Measurements from ENCODE around the gene SH3RF3. TPM values are rescaled to one million over a fixed set of nuclear protein-coding genes. Genes with fewer than 3 reads are reported as not detected.
A peak's percentile ranks its signal among the peaks of the same experiment; 100 is the strongest.

SH3RF3 gene
- total RNA-seq, 1 experiment from 2014 or later: 21.7 TPM

DNA sequence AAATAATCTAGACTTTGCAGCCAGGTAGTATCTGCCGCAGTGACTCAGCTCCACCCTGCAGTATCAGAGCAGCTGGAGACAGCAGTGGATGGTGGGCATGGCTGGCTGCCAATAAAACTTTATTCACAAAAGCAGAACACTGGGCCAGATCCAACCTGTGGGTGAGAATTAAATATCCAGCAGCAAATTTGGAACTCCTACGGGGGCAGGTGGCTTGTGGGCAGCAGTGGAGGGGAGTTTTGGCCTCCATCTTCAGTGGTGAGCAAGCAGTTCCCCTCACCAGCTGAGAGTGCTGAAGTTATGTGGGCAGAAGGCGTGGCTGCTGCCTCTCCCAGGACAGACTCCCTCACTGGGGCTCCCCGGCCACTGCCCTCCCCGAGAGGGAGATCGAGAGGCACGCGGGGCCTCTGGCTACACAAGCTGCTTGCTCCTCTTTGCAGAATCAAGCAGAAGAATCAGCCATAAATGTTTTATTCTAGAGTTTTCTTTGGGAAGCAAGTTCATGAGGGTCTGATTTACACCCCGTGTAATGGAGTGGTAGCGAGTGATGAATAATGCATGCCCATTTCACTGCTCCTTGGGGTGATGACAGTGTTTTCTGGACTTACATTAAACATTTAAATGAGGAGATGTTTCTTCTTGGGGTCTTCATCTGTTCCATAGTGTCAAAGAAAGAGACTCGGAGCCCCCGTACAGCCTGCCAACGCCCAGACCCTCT, 280.5 kb downstream of the SH3RF3 start:
- peak; percentile 25 for DNase-seq (ENCODE audit: unreplicated experiment)
- H3K9me3 Mint-ChIP-seq (ENCODE audit: unreplicated experiment): no peaks in the 10 kb centered on the region
- no peak overlapping the region for H3K4me3 Mint-ChIP-seq (ENCODE audit: unreplicated experiment)
- H3K27me3 Mint-ChIP-seq (ENCODE audit: insufficient read depth, unreplicated experiment): no peaks in the 10 kb centered on the region
- H3K4me1 Mint-ChIP-seq (ENCODE audit: insufficient read depth, unreplicated experiment): peaks cover 18% of the 10 kb centered on the region
- intact Hi-C loops (cut with micrococcal nuclease): loop anchor here (5.0 kb wide), 1 partner anchor 282 kb away; the partner anchor contains the start of gene SH3RF3
- no peak overlapping the region for H3K27ac Mint-ChIP-seq (ENCODE audit: low read depth, unreplicated experiment)
- POLR2A ChIA-PET: no interaction called here
- TF ChIP-seq, protein P1, sequence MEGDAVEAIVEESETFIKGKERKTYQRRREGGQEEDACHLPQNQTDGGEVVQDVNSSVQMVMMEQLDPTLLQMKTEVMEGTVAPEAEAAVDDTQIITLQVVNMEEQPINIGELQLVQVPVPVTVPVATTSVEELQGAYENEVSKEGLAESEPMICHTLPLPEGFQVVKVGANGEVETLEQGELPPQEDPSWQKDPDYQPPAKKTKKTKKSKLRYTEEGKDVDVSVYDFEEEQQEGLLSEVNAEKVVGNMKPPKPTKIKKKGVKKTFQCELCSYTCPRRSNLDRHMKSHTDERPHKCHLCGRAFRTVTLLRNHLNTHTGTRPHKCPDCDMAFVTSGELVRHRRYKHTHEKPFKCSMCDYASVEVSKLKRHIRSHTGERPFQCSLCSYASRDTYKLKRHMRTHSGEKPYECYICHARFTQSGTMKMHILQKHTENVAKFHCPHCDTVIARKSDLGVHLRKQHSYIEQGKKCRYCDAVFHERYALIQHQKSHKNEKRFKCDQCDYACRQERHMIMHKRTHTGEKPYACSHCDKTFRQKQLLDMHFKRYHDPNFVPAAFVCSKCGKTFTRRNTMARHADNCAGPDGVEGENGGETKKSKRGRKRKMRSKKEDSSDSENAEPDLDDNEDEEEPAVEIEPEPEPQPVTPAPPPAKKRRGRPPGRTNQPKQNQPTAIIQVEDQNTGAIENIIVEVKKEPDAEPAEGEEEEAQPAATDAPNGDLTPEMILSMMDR (IDR thresholded peaks at IDR 0.05; ENCODE audit: unreplicated experiment): no peak
- CTCF ChIA-PET: interaction anchor here (0.5 to 1.2 kb wide), 3 partner anchors 14 to 238 kb away, joined by 3 to 5 read pairs (median 3); no protein-coding TSS in a partner anchor
- no TSS peak for BruUV-seq (replicated peaks)
- H3K36me3 Mint-ChIP-seq (ENCODE audit: insufficient read depth, unreplicated experiment): peaks cover 19% of the 10 kb centered on the region

DNA sequence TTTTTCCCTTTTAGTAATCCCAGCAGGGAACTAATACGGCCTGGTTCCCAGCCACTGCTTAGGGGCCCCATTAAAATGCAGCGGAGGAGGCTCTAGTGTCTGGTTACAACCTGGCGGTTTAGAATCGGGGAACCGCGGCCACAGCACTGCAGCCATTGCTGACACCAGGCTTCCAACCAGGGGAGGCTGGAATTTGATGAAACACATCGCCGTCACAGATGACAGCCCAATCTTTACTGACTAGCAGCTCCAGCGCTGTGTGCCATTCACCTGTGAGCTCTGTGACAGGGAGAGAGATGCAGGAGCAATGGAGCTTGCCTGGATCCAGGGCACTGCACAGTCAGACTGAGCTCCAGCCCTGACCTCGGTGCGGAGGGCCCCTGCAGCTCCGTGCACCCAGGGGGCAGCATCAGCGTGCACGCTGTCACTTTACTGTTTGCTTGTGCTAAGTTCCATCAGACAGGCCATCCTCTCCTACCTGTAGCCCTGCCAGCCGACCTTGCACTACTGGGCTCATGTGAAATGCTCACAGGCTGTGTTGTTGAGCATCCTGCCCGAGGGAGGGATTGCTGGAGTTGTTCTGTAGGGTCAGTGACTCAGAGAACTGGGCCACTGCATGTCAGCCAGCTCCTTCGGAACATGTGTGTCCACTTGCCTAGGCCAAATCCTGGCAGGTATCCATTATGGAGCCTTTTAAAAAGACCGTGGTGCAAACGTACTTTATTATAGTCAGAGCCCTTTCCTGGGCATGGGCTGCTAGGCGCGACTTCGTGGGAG, 281.2 kb downstream of the SH3RF3 start:
- no TSS peak for BruUV-seq (replicated peaks)
- no peak for DNase-seq (ENCODE audit: unreplicated experiment)
- Mint-ChIP-seq H3K27ac (ENCODE audit: low read depth, unreplicated experiment) (no peak overlapping the region), H3K36me3 (ENCODE audit: insufficient read depth, unreplicated experiment) (peaks cover 24% of the 10 kb centered on the region), H3K4me3 (ENCODE audit: unreplicated experiment) (no peak overlapping the region), H3K27me3 (ENCODE audit: insufficient read depth, unreplicated experiment) (no peaks in the 10 kb centered on the region), H3K4me1 (ENCODE audit: insufficient read depth, unreplicated experiment) (peaks cover 13% of the 10 kb centered on the region), H3K9me3 (ENCODE audit: unreplicated experiment) (no peaks in the 10 kb centered on the region)
- CTCF ChIA-PET: interaction anchor here (0.5 kb wide), 1 partner anchor 99 kb away, joined by 3 read pairs; no protein-coding TSS in a partner anchor
- intact Hi-C loops (cut with micrococcal nuclease): no loop called here
- POLR2A ChIA-PET: no interaction called here
- TF ChIP-seq, protein P1 (IDR thresholded peaks at IDR 0.05; ENCODE audit: unreplicated experiment): no peak

DNA sequence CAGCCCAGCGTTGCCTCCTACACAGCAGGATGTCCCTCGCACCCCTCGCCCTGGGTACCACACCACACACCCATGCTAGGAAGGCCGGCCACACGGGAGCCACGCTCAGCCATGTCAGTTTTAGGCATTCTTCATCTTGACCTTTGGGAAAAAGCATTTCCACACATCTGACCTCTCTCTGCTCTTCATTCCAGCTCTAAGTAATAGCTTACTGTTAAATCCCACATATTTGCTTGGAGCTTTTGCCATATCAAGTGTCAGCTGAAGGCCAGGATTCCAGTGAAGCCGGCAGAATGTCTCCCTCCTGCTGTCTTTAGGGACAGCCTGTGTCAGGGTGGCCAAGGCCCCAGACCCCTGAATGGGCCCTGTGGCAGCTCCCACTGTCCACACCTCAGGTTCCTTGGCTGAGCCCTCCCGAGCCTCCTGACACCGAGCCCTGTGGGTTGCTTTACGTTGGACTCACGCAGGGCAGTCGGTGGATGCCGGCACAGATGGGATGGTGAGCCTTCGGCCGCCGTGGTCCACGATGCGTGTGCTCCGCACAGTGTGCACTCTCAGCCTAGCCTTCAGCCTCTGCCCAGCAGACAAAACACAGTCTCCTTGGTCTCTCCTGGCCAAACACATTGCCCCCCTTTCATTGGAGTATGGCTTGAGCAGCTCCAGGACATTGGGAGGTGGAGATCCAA, 282.8 kb downstream of the SH3RF3 start:
- Mint-ChIP-seq H3K27ac (ENCODE audit: low read depth, unreplicated experiment) (no peak overlapping the region), H3K36me3 (ENCODE audit: insufficient read depth, unreplicated experiment) (peaks cover 24% of the 10 kb centered on the region), H3K4me1 (ENCODE audit: insufficient read depth, unreplicated experiment) (no peaks in the 10 kb centered on the region), H3K27me3 (ENCODE audit: insufficient read depth, unreplicated experiment) (no peaks in the 10 kb centered on the region), H3K9me3 (ENCODE audit: unreplicated experiment) (no peaks in the 10 kb centered on the region), H3K4me3 (ENCODE audit: unreplicated experiment) (no peak overlapping the region)
- BruUV-seq (replicated peaks): no TSS peak
- CTCF ChIA-PET: interaction anchor here (0.8 kb wide), 1 partner anchor 71 kb away, joined by 3 read pairs; no protein-coding TSS in a partner anchor
- TF ChIP-seq, protein P1 (IDR thresholded peaks at IDR 0.05; ENCODE audit: unreplicated experiment): no peak
- POLR2A ChIA-PET: no interaction called here
- no peak for DNase-seq (ENCODE audit: unreplicated experiment)
- intact Hi-C loops (cut with micrococcal nuclease): no loop called here

GRCh38 chr2:109415581-109416013, 286.6 kb downstream of the SH3RF3 start:
- Mint-ChIP-seq H3K27ac (ENCODE audit: low read depth, unreplicated experiment) (no peak overlapping the region), H3K36me3 (ENCODE audit: insufficient read depth, unreplicated experiment) (peaks cover 21% of the 10 kb centered on the region), H3K4me1 (ENCODE audit: insufficient read depth, unreplicated experiment) (no peaks in the 10 kb centered on the region), H3K27me3 (ENCODE audit: insufficient read depth, unreplicated experiment) (no peaks in the 10 kb centered on the region), H3K9me3 (ENCODE audit: unreplicated experiment) (no peaks in the 10 kb centered on the region), H3K4me3 (ENCODE audit: unreplicated experiment) (no peak overlapping the region)
- no peak for DNase-seq (ENCODE audit: unreplicated experiment)
- intact Hi-C loops (cut with micrococcal nuclease): no loop called here
- CTCF ChIA-PET: no interaction called here
- POLR2A ChIA-PET: no interaction called here
- TF ChIP-seq, protein P1 (IDR thresholded peaks at IDR 0.05; ENCODE audit: unreplicated experiment): no peak
- BruUV-seq (replicated peaks): no TSS peak
